HG02973 (cell line): Measurements from ENCODE around the gene RGL1.

Source experiments
- ATAC-seq: cut with Tn5 transposase; IDR thresholded peaks from one replicate; pipeline ENCODE4 v1.9.1; 2021; ENCODE audit warnings: moderate library complexity; ENCODE audit not compliant: unreplicated experiment

Gene RGL1

GRCh38 chr1:183817576-183818288 is 12.8 kb downstream of the RGL1 start:
- no peak for ATAC-seq

- no peak for ATAC-seq
These were observed 14.1 kb downstream of the RGL1 start for GRCh38 chr1:183819059-183819458.

GRCh38 chr1:183821309-183821888 is 16.5 kb downstream of the RGL1 start:
- no peak for ATAC-seq

GRCh38 chr1:183821889-183822611 is 17.1 kb downstream of the RGL1 start:
- no peak for ATAC-seq

- ATAC-seq, result no peak
These were observed 19.4 kb downstream of the RGL1 start for GRCh38 chr1:183824291-183824690.

- ATAC-seq, result no peak
These were observed 22.9 kb downstream of the RGL1 start for GRCh38 chr1:183827801-183828200.

- no peak for ATAC-seq
These were observed 25.5 kb downstream of the RGL1 start for GRCh38 chr1:183830389-183830788.

GRCh38 chr1:183831311-183831710 is 26.4 kb downstream of the RGL1 start:
- ATAC-seq, result no peak

GRCh38 chr1:183832459-183832858 is 27.5 kb downstream of the RGL1 start:
- ATAC-seq, result no peak

- no peak for ATAC-seq
These were observed 29.6 kb downstream of the RGL1 start for GRCh38 chr1:183834568-183834967.

- no peak for ATAC-seq
These were observed 31.7 kb downstream of the RGL1 start for GRCh38 chr1:183836598-183836997.

GRCh38 chr1:183837062-183837461 is 32.1 kb downstream of the RGL1 start:
- no peak for ATAC-seq

- no peak for ATAC-seq
These were observed 33.3 kb downstream of the RGL1 start for GRCh38 chr1:183838221-183838620.

GRCh38 chr1:183840140-183840539 is 35.2 kb downstream of the RGL1 start:
- ATAC-seq, result no peak

GRCh38 chr1:183841550-183841949 is 36.6 kb downstream of the RGL1 start:
- ATAC-seq, result peak; percentile 44

GRCh38 chr1:183841950-183842794 is 37.3 kb downstream of the RGL1 start:
- ATAC-seq, result peak; percentile 82

GRCh38 chr1:183842795-183843144 is 37.9 kb downstream of the RGL1 start:
- ATAC-seq, result peak; percentile 19

GRCh38 chr1:183844806-183845205 is 39.9 kb downstream of the RGL1 start:
- no peak for ATAC-seq

GRCh38 chr1:183845681-183846080 is 40.8 kb downstream of the RGL1 start:
- ATAC-seq, result no peak

GRCh38 chr1:183847641-183848040 is 42.7 kb downstream of the RGL1 start:
- ATAC-seq, result no peak

GRCh38 chr1:183850852-183851251 is 45.9 kb downstream of the RGL1 start:
- no peak for ATAC-seq
